Nephron progenitor cell (in vitro differentiated cells): ENCODE results near the gene CAMK2N2.

ENCODE experiments used
- DNase-seq: peaks from one replicate; pipeline ENCODE4 v3.0.0; 2021
- H3K27ac Mint-ChIP-seq: 2 replicates; pipeline ENCODE4 v1.8.0; 2021; ENCODE audit warnings: mild to moderate bottlenecking, moderate library complexity, mixed read lengths
- H3K27me3 Mint-ChIP-seq: 2 replicates; pipeline ENCODE4 v1.8.0; 2021; ENCODE audit warnings: mild to moderate bottlenecking, low read depth, mixed read lengths; ENCODE audit not compliant: poor library complexity
- H3K36me3 Mint-ChIP-seq: 2 replicates; pipeline ENCODE4 v1.8.0; 2021; ENCODE audit warnings: low read depth, mixed read lengths
- H3K4me1 Mint-ChIP-seq: 2 replicates; pipeline ENCODE4 v1.8.0; 2021; ENCODE audit warnings: mixed read lengths
- H3K4me3 Mint-ChIP-seq: 2 replicates; pipeline ENCODE4 v1.8.0; 2021; ENCODE audit warnings: mild to moderate bottlenecking, moderate library complexity, mixed read lengths
- H3K9me3 Mint-ChIP-seq: 2 replicates; pipeline ENCODE4 v1.8.0; 2021; ENCODE audit warnings: mild to moderate bottlenecking, moderate library complexity, mixed read lengths
- CTCF ChIP-seq: fragments of 200-600 bp; sonication (generic); IDR thresholded peaks from 2 replicates; pipeline ENCODE4 v1.5.0; 2021; ENCODE audit warnings: antibody characterized with exemption

CAMK2N2 gene

DNA sequence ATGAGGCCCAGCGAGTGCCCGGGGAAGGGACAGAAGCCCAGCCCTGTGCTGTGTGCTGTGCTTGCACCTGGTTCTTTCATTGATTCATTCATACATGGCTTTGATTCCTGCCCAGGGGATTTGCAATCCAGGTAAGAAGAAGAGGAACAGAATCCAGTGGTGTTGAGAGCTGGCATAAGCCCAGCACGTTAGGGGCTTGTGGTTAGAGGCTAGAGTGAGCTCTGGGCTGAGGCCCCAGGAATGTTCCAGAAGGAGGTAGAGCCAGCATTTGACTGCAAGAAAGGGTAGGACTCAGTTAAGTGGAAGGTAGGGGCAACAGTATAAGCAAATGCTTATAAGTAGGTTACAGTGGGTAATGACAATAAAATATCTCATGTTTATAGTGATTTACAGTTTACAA, 29.7 kb downstream of the CAMK2N2 start:
- TF ChIP-seq CTCF: no peak
- Mint-ChIP-seq H3K27ac (no peak overlapping the region), H3K36me3 (no peaks in the 10 kb centered on the region), H3K4me1 (peaks cover 8% of the 10 kb centered on the region), H3K9me3 (no peaks in the 10 kb centered on the region), H3K27me3 (peaks cover 89% of the 10 kb centered on the region), H3K4me3 (peak overlapping the region; percentile 71)
- no peak for DNase-seq

DNA sequence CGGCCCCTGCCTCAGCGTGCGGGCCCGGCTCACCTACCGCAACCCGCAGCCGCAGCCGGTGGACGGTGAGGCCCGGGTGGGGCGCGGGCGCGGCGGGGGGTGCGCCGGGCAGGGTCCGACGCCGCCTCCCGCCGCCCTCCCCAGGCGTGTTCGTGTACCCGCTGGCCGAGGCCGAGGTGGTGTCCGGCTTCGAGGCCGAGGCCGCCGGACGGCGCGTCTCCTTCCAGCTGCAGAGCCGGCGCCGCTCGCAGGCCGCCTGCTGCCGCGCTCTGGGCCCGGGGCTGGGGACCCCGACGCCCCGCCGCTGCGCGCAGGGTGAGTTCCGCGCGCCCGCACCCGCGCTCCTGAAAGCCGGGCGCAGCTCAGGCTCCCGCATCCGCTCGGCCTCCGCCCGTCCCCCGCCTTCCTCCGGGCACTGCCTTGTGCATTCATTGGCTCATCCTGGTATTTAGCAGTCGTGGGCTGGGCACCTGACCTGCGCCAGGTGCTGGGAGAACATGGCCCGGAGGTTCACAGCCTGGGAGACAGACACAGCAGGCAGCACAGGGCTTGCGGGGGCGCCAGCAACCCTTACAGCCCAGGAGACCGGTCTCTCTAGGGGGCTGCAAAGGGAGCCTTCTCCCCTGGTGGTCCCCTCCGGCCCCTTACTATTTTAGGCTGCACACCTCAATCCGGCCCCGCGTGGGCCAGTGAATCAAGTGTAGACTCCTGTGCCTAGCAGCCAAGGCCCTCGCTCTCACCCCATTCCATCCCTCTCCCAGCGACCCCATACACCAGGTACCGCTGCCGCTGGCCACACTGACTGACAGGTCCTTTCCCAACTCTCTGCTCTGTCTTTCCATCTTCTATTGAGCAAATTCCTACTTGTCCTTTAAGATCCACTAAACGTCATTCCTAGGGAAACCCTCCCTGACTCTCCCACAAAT, 30.5 kb downstream of the CAMK2N2 start:
- peaks cover 92% of the 10 kb centered on the region for H3K27me3 Mint-ChIP-seq
- H3K9me3 Mint-ChIP-seq: no peaks in the 10 kb centered on the region
- TF ChIP-seq CTCF: no peak
- no peaks in the 10 kb centered on the region for H3K36me3 Mint-ChIP-seq
- peaks cover 8% of the 10 kb centered on the region for H3K4me1 Mint-ChIP-seq
- peak; percentile 37 for DNase-seq
- peak overlapping the region; percentile 71 for H3K4me3 Mint-ChIP-seq
- no peak overlapping the region for H3K27ac Mint-ChIP-seq

DNA sequence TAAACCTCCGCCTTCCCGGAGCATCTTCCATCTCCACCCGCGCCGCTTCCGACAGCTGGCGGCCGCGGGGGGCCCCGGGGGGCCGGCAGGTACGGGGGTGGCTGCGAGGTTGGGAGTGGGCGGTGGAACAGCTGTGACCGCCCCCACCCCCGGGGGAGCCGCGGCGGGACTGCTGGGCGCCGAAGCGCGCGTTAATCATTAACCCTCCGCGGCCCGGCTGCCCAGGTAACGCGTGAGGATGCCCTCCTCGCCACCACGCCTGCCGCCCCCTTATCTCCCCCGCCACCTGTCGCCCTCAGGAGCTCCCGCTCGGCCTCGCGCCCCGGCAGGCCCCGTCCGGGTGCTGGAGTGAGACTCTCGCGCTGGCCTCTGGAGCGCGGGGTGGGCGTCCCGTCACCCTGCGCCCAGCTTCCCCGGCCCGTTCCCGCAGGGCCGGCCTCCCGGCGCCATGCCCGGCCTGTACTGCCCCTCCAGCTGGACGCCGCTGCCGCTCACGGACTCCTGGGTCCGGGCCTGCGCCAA, 31.2 kb downstream of the CAMK2N2 start:
- H3K27me3 Mint-ChIP-seq: peaks cover 92% of the 10 kb centered on the region

DNA sequence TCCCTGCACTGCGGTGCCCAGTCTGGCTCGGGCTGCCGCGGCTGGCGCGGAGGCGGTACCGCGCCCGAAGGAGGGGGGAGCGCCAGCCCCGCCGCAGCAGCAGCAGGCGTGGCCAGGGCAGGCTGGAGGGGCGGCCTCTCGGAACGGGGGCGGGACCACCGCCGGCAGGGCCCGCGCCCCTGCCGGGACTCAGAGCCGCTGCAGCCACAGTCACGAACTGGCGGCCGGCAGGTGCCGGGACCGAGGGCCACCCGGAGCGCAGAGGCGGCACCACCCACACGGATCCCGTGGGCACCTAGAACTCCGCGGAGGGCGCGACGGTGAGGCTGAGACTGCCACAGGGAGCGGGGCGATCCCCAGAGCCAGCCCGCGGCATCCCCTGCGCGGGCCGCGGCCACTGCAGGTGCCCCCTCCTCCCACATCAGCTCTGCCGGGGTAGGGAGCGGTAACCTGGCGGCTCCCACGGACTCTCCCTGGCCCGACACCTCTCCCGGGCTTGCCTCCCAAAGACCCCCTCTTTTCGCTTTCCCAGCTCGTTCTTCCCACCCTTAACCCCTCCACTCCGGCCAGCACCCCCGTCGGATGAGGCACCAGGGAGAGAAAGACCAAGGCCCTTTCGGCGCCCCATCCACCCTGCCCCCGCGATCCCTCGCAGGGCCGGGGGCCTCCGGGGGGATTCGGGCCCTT, 31.8 kb downstream of the CAMK2N2 start, which contains the start of gene VWA5B2:
Gene VWA5B2, plus strand, starts transcription at position 192 of the 687 bp plus-strand sequence. CDS start 944 bp downstream, outside the sequence.
- DNase-seq: peak; percentile 84
- Mint-ChIP-seq H3K9me3 (no peaks in the 10 kb centered on the region), H3K4me1 (peaks cover 8% of the 10 kb centered on the region), H3K36me3 (no peaks in the 10 kb centered on the region), H3K27me3 (peaks cover 94% of the 10 kb centered on the region), H3K4me3 (peak within 1 kb of the TSS; percentile 64), H3K27ac (no peak within 1 kb of the TSS)
- peak; percentile 6 for TF ChIP-seq CTCF

More for the DNA sequence above, 31.2 kb downstream of the CAMK2N2 start:
- H3K9me3 Mint-ChIP-seq: no peaks in the 10 kb centered on the region
- DNase-seq: peak; percentile 40
- no peaks in the 10 kb centered on the region for H3K36me3 Mint-ChIP-seq
- no peak overlapping the region for H3K4me3 Mint-ChIP-seq
- H3K27ac Mint-ChIP-seq: no peak overlapping the region
- no peak for TF ChIP-seq CTCF
- peaks cover 8% of the 10 kb centered on the region for H3K4me1 Mint-ChIP-seq

GRCh38 chr3:184228376-184229137, 32.8 kb downstream of the CAMK2N2 start:
- Mint-ChIP-seq H3K4me1 (peaks cover 8% of the 10 kb centered on the region), H3K9me3 (no peaks in the 10 kb centered on the region), H3K4me3 (peak overlapping the region; percentile 64), H3K27me3 (peaks cover 93% of the 10 kb centered on the region), H3K27ac (no peak overlapping the region), H3K36me3 (no peaks in the 10 kb centered on the region)
- no peak for TF ChIP-seq CTCF
- DNase-seq: no peak
